GM12874 (cell line): ENCODE measurements around the gene PDSS2.

Source experiments
- TF ChIP-seq, protein P1 (sequence below): IDR thresholded peaks from 2 replicates; pipeline ENCODE4 v1.5.1; 2011; ENCODE audit warnings: low read depth, mild to moderate bottlenecking, control low read depth, low read length, moderate library complexity; ENCODE audit not compliant: insufficient read depth

The PDSS2 gene

DNA sequence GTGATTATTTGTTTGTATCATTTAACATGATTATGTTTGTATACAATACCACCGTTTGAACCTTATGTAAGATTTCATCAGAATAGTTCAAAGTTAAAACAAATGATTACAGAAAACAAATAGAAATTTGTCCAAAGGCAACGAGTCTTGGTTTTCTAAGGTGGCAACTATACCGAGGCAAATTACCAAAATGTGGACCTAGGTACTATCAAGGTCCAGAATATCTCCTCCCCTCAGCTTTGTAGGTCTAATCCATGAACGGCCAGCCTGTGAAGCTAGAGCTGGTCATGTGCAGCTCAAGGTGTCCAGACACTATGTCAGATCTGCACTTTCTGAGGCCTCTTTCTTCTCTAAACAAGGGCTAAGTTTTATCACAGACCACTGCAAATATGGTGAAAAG, 192.4 kb downstream of the PDSS2 start:
- TF ChIP-seq, protein P1, sequence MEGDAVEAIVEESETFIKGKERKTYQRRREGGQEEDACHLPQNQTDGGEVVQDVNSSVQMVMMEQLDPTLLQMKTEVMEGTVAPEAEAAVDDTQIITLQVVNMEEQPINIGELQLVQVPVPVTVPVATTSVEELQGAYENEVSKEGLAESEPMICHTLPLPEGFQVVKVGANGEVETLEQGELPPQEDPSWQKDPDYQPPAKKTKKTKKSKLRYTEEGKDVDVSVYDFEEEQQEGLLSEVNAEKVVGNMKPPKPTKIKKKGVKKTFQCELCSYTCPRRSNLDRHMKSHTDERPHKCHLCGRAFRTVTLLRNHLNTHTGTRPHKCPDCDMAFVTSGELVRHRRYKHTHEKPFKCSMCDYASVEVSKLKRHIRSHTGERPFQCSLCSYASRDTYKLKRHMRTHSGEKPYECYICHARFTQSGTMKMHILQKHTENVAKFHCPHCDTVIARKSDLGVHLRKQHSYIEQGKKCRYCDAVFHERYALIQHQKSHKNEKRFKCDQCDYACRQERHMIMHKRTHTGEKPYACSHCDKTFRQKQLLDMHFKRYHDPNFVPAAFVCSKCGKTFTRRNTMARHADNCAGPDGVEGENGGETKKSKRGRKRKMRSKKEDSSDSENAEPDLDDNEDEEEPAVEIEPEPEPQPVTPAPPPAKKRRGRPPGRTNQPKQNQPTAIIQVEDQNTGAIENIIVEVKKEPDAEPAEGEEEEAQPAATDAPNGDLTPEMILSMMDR = no peak

DNA sequence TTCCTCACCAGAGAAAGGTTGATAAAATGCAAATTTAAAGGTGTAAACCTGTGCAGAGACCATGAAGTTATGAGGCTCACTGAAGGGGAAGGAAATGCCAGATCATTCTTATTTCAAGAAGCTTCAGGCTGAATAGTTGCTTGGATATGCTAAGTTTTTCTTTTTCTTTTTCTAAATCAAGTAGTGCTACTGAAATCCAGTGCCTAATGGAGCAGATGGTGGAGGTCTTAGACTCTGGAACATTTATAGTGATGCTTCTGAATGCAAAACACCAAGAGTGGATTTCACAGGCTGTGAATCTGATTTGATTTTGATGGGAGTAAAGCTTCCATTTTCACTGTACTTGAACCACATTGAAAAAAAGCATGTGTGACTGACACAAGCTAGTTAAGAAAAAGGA, 192.8 kb downstream of the PDSS2 start:
- TF ChIP-seq, protein P1 = no peak

DNA sequence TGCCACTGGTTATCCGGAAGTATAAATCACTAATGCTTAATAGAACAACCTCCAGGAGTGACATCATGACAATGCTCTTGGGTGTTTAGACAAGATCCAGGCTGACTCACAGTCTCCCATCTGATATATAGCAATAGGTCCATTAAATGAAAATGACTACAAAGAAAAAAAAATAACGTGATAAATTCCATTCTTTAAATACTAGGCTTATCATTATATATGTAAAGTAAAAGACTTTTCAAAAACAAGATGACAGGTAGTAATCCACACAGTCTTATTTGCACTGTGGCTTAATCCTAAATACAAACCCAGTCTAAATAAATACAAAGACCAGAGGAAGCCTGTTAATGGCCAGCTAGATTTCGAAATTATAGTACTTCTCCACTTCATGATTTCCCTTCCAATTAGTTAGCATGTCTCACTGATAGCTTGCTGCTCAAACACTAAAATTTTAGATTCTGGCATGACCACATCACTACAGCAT, 195.0 kb downstream of the PDSS2 start:
- TF ChIP-seq, protein P1 = no peak

DNA sequence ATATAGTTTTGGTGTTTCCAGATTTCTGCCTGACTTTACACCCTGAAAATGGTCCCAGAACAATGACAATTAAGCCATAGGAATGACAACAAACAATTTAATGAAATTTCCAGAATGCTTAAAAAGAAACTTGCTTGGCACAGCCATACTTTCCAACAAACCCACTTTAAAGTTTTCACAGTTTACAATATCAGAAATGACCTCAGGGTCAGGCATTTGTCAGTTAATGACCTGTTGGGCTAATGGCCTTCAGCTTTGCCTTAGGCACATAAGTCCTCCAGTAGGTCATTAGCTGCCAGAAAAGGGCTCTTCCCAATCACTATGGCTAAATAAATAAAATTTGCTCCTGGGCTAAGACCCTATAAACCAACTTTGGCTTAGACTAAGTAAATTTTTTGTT, 199.4 kb downstream of the PDSS2 start:
- TF ChIP-seq, protein P1 = no peak

DNA sequence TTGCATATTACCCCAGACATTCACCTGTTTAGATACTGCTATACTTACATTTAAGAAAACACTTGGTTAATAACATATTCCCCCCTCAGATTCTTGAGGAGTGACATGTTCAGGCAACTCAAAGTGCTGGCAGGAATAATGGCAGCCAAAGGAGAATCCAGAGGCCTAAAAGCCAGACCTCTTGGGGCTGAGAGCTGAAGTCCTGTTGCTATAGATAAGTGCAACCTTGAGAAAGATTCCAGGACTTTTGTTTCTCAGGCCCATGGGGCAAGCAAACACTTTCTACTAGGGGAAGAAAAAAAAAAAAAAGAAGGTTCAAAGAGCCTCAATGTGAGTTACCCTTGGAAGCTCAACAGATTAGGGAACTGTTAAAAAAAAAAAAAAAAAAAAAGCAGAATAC, 211.2 kb downstream of the PDSS2 start:
- TF ChIP-seq, protein P1 = no peak

DNA sequence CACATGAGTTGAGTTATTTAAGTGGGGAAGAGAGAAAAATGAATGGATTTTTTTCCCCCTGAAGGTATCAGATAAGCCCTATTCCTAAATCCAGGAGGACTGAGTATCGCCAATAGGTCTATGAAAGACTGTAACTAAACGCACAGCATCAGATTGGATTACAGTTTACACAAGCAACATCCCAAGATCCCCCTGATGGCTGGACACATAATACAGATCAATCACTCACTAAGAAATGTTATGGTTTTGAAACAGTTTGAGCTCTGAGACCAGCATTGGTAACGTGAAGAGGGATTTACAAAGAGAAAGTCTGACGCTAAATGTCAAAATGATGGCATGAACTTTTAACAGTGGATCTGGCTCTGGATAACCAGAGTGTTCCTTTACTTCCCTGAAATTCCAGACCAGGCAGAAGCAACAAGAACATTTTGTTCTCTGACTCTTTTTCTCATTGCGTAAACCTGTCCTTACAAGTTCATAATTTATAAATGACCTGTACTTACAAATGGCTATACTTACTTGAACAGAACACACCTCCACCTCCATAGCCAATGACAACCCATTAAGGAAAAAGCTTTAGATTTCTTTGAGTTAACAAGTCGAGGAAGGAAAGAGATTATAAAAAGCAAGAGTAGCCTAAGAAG, 212.3 kb downstream of the PDSS2 start:
- TF ChIP-seq, protein P1 = no peak

DNA sequence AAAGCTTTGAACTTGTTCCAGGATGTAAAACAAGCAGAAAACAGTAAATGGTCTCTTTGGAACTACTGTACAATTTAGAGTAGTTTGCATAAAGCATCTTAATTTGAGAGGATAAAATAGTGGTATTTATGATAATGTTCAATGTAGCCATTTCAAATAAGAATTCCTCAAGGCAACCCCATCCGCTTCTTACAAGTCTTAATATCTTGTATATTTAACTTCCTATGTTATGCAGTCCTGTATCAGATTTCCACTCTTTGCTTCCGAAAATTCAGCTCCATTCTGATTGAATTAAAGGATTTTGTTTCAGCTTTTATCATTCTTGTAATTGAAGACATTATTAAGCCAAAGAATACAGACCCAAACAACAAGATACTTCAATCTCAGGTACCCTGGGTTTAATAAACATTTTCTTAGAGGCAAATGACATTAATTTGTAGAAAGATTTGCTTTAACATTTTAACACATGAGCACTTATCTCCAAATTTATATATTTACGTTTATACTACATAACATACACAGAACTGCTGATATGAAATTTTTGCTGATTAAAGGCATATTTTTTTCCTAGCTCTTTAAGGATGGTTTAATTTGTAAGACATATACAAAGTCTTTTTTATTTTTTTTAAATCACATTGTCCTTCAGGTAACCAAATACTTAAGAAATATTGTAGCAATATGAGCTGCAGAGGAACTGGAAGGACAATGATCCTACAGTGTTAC, 213.0 kb downstream of the PDSS2 start:
- TF ChIP-seq, protein P1 = no peak
